ENCODE measurements around the gene CLDN10.

- TF ChIP-seq CTCF (IDR thresholded peaks at IDR 0.05; ENCODE audit: low read length) (no peak), EZH2 (IDR thresholded peaks at IDR 0.05; ENCODE audit: borderline replicate concordance, low read length) (no peak)
These were observed 7.9 kb downstream of the CLDN10 start for GRCh38 chr13:95560387-95560786.
